ENCODE measurements around the gene CDH8.
"Not testable (repeated sequence)": the region's sequence is repeated elsewhere in the genome, so short reads cannot be mapped to it uniquely, and the experiment has no call there.

Gene CDH8

GRCh38 chr16:61836804-61837393, 199.3 kb downstream of the CDH8 start:
- no peak for DNase-seq

GRCh38 chr16:61834082-61834481, 202.2 kb downstream of the CDH8 start:
- DNase-seq = no peak

GRCh38 chr16:61831351-61831917, 204.8 kb downstream of the CDH8 start:
- no peak for DNase-seq

GRCh38 chr16:61829631-61830030, 206.6 kb downstream of the CDH8 start:
- DNase-seq = no peak

GRCh38 chr16:61823326-61823725, 212.9 kb downstream of the CDH8 start:
- DNase-seq = no peak

- no peak for DNase-seq
These were observed 215.4 kb downstream of the CDH8 start for GRCh38 chr16:61820820-61821219.

GRCh38 chr16:61820398-61820797, 215.8 kb downstream of the CDH8 start:
- no peak for DNase-seq

- DNase-seq = no peak
These were observed 217.4 kb downstream of the CDH8 start for GRCh38 chr16:61818850-61819249.

GRCh38 chr16:61817583-61818278, 218.5 kb downstream of the CDH8 start:
- no peak for DNase-seq

- no peak for DNase-seq
These were observed 221.4 kb downstream of the CDH8 start for GRCh38 chr16:61814726-61815347.

- no peak for DNase-seq
These were observed 222.9 kb downstream of the CDH8 start for GRCh38 chr16:61813339-61813738.

- DNase-seq = no peak
These were observed 224.0 kb downstream of the CDH8 start for GRCh38 chr16:61812251-61812650.

- no peak for DNase-seq
These were observed 228.7 kb downstream of the CDH8 start for GRCh38 chr16:61807551-61807950.

GRCh38 chr16:61801217-61801616, 235.0 kb downstream of the CDH8 start:
- DNase-seq = not testable (repeated sequence)

- DNase-seq = no peak
These were observed 237.5 kb downstream of the CDH8 start for GRCh38 chr16:61798741-61799140.

- DNase-seq = no peak
These were observed 238.2 kb downstream of the CDH8 start for GRCh38 chr16:61797961-61798507.

- DNase-seq = no peak
These were observed 238.9 kb downstream of the CDH8 start for GRCh38 chr16:61797296-61797795.

GRCh38 chr16:61792194-61792909, 243.9 kb downstream of the CDH8 start:
- DNase-seq = no peak

- no peak for DNase-seq
These were observed 244.8 kb downstream of the CDH8 start for GRCh38 chr16:61791464-61791863.

- not testable (repeated sequence) for DNase-seq
These were observed 254.4 kb downstream of the CDH8 start for GRCh38 chr16:61781855-61782254.

GRCh38 chr16:61780161-61780560, 256.1 kb downstream of the CDH8 start:
- no peak for DNase-seq

GRCh38 chr16:61770301-61770700, 265.9 kb downstream of the CDH8 start:
- DNase-seq = no peak

GRCh38 chr16:61763991-61764390, 272.2 kb downstream of the CDH8 start:
- no peak for DNase-seq
